WTC11 (cell line): Measurements from ENCODE around the gene OSR1. TPM values are rescaled to one million over a fixed set of nuclear protein-coding genes. Genes with fewer than 3 reads are reported as not detected.

ENCODE experiments used
- ATAC-seq: fragments of 200-7000 bp; cut with Tn5 transposase; 2 replicates; pipeline ENCODE4 v1.10.0; 2021; ENCODE audit warnings: mild to moderate bottlenecking, moderate library complexity
- CTCF ChIA-PET: fragments of 300-600 bp; sonication (Branson Sonifier 250); formaldehyde crosslinking; loops from one replicate; lab custom pipeline; 2021; ENCODE audit warnings: antibody characterized with exemption; lab: Charles Lee
- POLR2A ChIA-PET: fragments of 350-600 bp; sonication (Branson Sonifier 250); formaldehyde crosslinking; loops from one replicate; lab custom pipeline; 2021; ENCODE audit warnings: antibody characterized with exemption; lab: Charles Lee
- DNase-seq: peaks from one replicate; pipeline ENCODE4 v3.0.0; 2021; ENCODE audit warnings: low spot score
- H3K27ac Mint-ChIP-seq: 2 replicates; pipeline ENCODE4 v1.8.0; 2021; ENCODE audit warnings: mixed read lengths
- H3K27me3 Mint-ChIP-seq: 2 replicates; pipeline ENCODE4 v1.8.0; 2021; ENCODE audit warnings: low read depth, mild to moderate bottlenecking, moderate library complexity, mixed read lengths
- H3K36me3 Mint-ChIP-seq: 2 replicates; pipeline ENCODE4 v1.8.0; 2021; ENCODE audit warnings: mixed read lengths
- H3K4me1 Mint-ChIP-seq: 2 replicates; pipeline ENCODE4 v1.8.0; 2022; ENCODE audit warnings: mixed read lengths
- H3K4me3 Mint-ChIP-seq: 2 replicates; pipeline ENCODE4 v1.8.0; 2021; ENCODE audit warnings: mild to moderate bottlenecking, moderate library complexity, mixed read lengths
- H3K9me3 Mint-ChIP-seq: 2 replicates; pipeline ENCODE4 v1.8.0; 2021; ENCODE audit warnings: mixed read lengths
- AR ChIP-seq: fragments of 250-450 bp; sonication (Bioruptor Pico); IDR thresholded peaks from 2 replicates; pipeline ENCODE4 v1.9.0; 2021; ENCODE audit warnings: mild to moderate bottlenecking
- ARID4B ChIP-seq: sonication (generic); formaldehyde crosslinking; IDR thresholded peaks from 2 replicates; pipeline ENCODE4 v1.8.0; 2023; ENCODE audit warnings: missing genetic modification reagents, mild to moderate bottlenecking, borderline replicate concordance
- CDX4 ChIP-seq: fragments of 250-450 bp; sonication (Bioruptor Pico); IDR thresholded peaks from 2 replicates; pipeline ENCODE4 v1.9.0; 2021; ENCODE audit warnings: moderate library complexity, mild to moderate bottlenecking, inconsistent platforms, borderline replicate concordance
- CREM ChIP-seq: sonication (generic); formaldehyde crosslinking; IDR thresholded peaks from 2 replicates; pipeline ENCODE4 v1.8.1; 2022; ENCODE audit warnings: mild to moderate bottlenecking, missing genetic modification reagents, moderate library complexity
- E2F4 ChIP-seq: sonication (generic); formaldehyde crosslinking; IDR thresholded peaks from 2 replicates; pipeline ENCODE4 v1.8.1; 2022; ENCODE audit warnings: low read depth, mild to moderate bottlenecking, moderate library complexity, missing genetic modification reagents, borderline replicate concordance
- ERG ChIP-seq: fragments of 250-450 bp; sonication (Bioruptor Pico); IDR thresholded peaks from 2 replicates; pipeline ENCODE4 v1.8.0; 2021; ENCODE audit warnings: mild to moderate bottlenecking
- ESRRA ChIP-seq: sonication (generic); formaldehyde crosslinking; IDR thresholded peaks from 2 replicates; pipeline ENCODE4 v1.8.1; 2022; ENCODE audit warnings: mild to moderate bottlenecking, missing genetic modification reagents, borderline replicate concordance
- NFYB ChIP-seq: sonication (generic); formaldehyde crosslinking; conservative IDR thresholded peaks from 2 replicates; pipeline ENCODE4 v1.8.0; 2022; ENCODE audit warnings: low read depth, missing genetic modification reagents
- NR1H2 ChIP-seq: sonication (generic); formaldehyde crosslinking; IDR thresholded peaks from 2 replicates; pipeline ENCODE4 v1.9.0; 2021; ENCODE audit warnings: mild to moderate bottlenecking, moderate library complexity, missing genetic modification reagents
- PREB ChIP-seq: sonication (generic); formaldehyde crosslinking; IDR thresholded peaks from 2 replicates; pipeline ENCODE4 v1.8.1; 2022; ENCODE audit warnings: mild to moderate bottlenecking, missing genetic modification reagents, moderate library complexity, borderline replicate concordance
- RORB ChIP-seq: fragments of 250-450 bp; sonication (Bioruptor Pico); IDR thresholded peaks from 2 replicates; pipeline ENCODE4 v1.9.0; 2021; ENCODE audit warnings: mild to moderate bottlenecking
- SMAD3 ChIP-seq: sonication (generic); formaldehyde crosslinking; IDR thresholded peaks from 2 replicates; pipeline ENCODE4 v1.8.0; 2022; ENCODE audit warnings: missing genetic modification reagents, mild to moderate bottlenecking, borderline replicate concordance
- TCF7 ChIP-seq: sonication (generic); formaldehyde crosslinking; IDR thresholded peaks from 2 replicates; pipeline ENCODE4 v1.8.0; 2022; ENCODE audit warnings: mild to moderate bottlenecking, low read depth, missing genetic modification reagents, moderate library complexity
- USF2 ChIP-seq: sonication (generic); formaldehyde crosslinking; IDR thresholded peaks from 2 replicates; pipeline ENCODE4 v1.8.1; 2023; ENCODE audit warnings: mild to moderate bottlenecking, missing genetic modification reagents, moderate library complexity
- ZBTB21 ChIP-seq: sonication (generic); formaldehyde crosslinking; IDR thresholded peaks from 2 replicates; pipeline ENCODE4 v1.8.1; 2023; ENCODE audit warnings: mild to moderate bottlenecking, missing genetic modification reagents, borderline replicate concordance
- ZNF219 ChIP-seq: sonication (generic); formaldehyde crosslinking; IDR thresholded peaks from 2 replicates; pipeline ENCODE4 v1.8.0; 2023; ENCODE audit warnings: missing genetic modification reagents, mild to moderate bottlenecking, borderline replicate concordance
- ZNF423 ChIP-seq: fragments of 250-450 bp; sonication (Bioruptor Pico); IDR thresholded peaks from 2 replicates; pipeline ENCODE4 v2.1.2; 2022; ENCODE audit warnings: mild to moderate bottlenecking, moderate library complexity
- ZNF512 ChIP-seq: sonication (generic); formaldehyde crosslinking; IDR thresholded peaks from 2 replicates; pipeline ENCODE4 v1.8.1; 2022; ENCODE audit warnings: missing genetic modification reagents, borderline replicate concordance
- ZNF671 ChIP-seq: fragments of 250-450 bp; sonication (Bioruptor Pico); IDR thresholded peaks from 2 replicates; pipeline ENCODE4 v1.8.0; 2021; ENCODE audit warnings: mild to moderate bottlenecking
- total RNA-seq: library from RNA; stranded (reverse); gene quantifications from 3 replicates; pipeline ENCODE4 v1.2.3, GENCODE V29; 2021

The OSR1 gene
- total RNA-seq, 1 experiment from 2014 or later = 0.22 TPM

- no peak for TF ChIP-seq ERG (CRISPR knock-in tag)
- no peak for TF ChIP-seq E2F4 (CRISPR knock-in tag)
- no peak for TF ChIP-seq NFYB (CRISPR knock-in tag)
- no peak for TF ChIP-seq ARID4B (CRISPR knock-in tag)
- no peak for TF ChIP-seq TCF7
- no peak for TF ChIP-seq PREB
- TF ChIP-seq ZNF512 (CRISPR knock-in tag) = no peak
These were observed 801 bp downstream of the OSR1 start (continued) for GRCh38 chr2:19357402-19358241.

GRCh38 chr2:19356545-19357401, 1.6 kb downstream of the OSR1 start:
- ATAC-seq (no peak), DNase-seq (no peak)
- CTCF ChIA-PET = interaction anchor here (1.0 to 5.5 kb wide), 3 partner anchors 8 to 310 kb away, joined by 3 to 73 read pairs (median 9); no protein-coding TSS in a partner anchor
- no peak for TF ChIP-seq ZNF423 (CRISPR knock-in tag)
- TF ChIP-seq CREM (CRISPR knock-in tag) = no peak
- no peak for TF ChIP-seq ZBTB21
- no peak for TF ChIP-seq ESRRA (CRISPR knock-in tag)
- TF ChIP-seq RORB = no peak
- no peak for TF ChIP-seq ZNF671 (CRISPR knock-in tag)
- TF ChIP-seq CDX4 (CRISPR knock-in tag) = no peak
- TF ChIP-seq NR1H2 (CRISPR knock-in tag) = no peak
- TF ChIP-seq USF2 (CRISPR knock-in tag) = no peak
- no peak for TF ChIP-seq AR (CRISPR knock-in tag)
- no peak for TF ChIP-seq ZNF219 (CRISPR knock-in tag)
- no peak for TF ChIP-seq SMAD3 (CRISPR knock-in tag)

More at GRCh38 chr2:19356545-19357401, 1.6 kb downstream of the OSR1 start:
- Mint-ChIP-seq H3K36me3 (0 out of 2 replicates have a peak, but pooled peaks cover 3% of the 10 kb centered on the region), H3K27me3 (peaks cover 99% of the 10 kb centered on the region), H3K9me3 (no peaks in the 10 kb centered on the region), H3K27ac (no peak overlapping the region), H3K4me3 (peak overlapping the region; percentile 69), H3K4me1 (peaks cover 51% of the 10 kb centered on the region)
- POLR2A ChIA-PET = no interaction called here
